ENCODE measurements around the gene TIRAP. TPM values are rescaled to one million over a fixed set of nuclear protein-coding genes. Genes with fewer than 3 reads are reported as not detected.

TIRAP gene
- total and polyA plus RNA-seq, 2 of the 8 experiments (the other 6 are each of a cell fraction or from before 2014, with no cell fraction given) = 5.3 TPM

- no peak overlapping the region for H2AK5ac ChIP-seq (ENCODE audit: low read depth, low read length)
- no peak overlapping the region for H4K5ac ChIP-seq (ENCODE audit: insufficient read length, low read depth, low read length)
- CTCF ChIA-PET (ENCODE audit: partially characterized antibody) = interaction anchor here (1.0 to 2.0 kb wide), 6 partner anchors 17 to 93 kb away, joined by 3 to 9 read pairs (median 4); no protein-coding TSS in a partner anchor
- H3K23me2 ChIP-seq (ENCODE audit: low read depth, low read length) = no peaks in the 10 kb centered on the region
- no peak overlapping the region for H3K4me2 ChIP-seq (ENCODE audit: insufficient read depth in 1 of 2, low read depth in 2 of 2, low read length in 2 of 2)
- DNase-seq (ENCODE audit: low read depth in 1 of 2, low spot score in 2 of 2) (no peak), FAIRE-seq (no peak)
- no peak overlapping the region for H2BK120ac ChIP-seq (replicated peaks; ENCODE audit: low read depth, low read length)
- no peak overlapping the region for H3K23ac ChIP-seq (ENCODE audit: insufficient read length)
- H3K79me2 ChIP-seq (ENCODE audit: control insufficient read depth in 1 of 2, insufficient read depth in 2 of 2, low read length in 2 of 2) = no peaks in the 10 kb centered on the region
- no peaks in the 10 kb centered on the region for H3K27me3 ChIP-seq (replicated peaks in 1 of 4; ENCODE audit: control insufficient read depth in 3 of 4, extremely low read depth in 1 of 4, insufficient read depth in 3 of 4, low read length in 3 of 4)
- no peak overlapping the region for H3K18ac ChIP-seq (ENCODE audit: extremely low read depth, low read length)
- H4K8ac ChIP-seq (ENCODE audit: extremely low read depth, insufficient read depth, low read length) = no peak overlapping the region
- H4K91ac ChIP-seq (replicated peaks; ENCODE audit: insufficient read length, low read length) = no peak overlapping the region
- no peak overlapping the region for H2BK5ac ChIP-seq (ENCODE audit: low read depth, low read length)
- no peak overlapping the region for H2AFZ ChIP-seq (ENCODE audit: low read length)
- H3K4me1 ChIP-seq (replicated peaks in 1 of 4; ENCODE audit: control insufficient read depth in 3 of 4, insufficient read depth in 4 of 4, low read length in 3 of 4) = peaks cover 0 to 2% (median 0%) of the 10 kb centered on the region in 4 experiments; a peak in 2 of 7 replicates
- peaks cover 2% of the 10 kb centered on the region; the same call in 1 of the 2 replicates for H3K79me1 ChIP-seq (ENCODE audit: low read depth, low read length)
- no peak overlapping the region for H2BK20ac ChIP-seq (ENCODE audit: low read length)
- H3K14ac ChIP-seq (ENCODE audit: insufficient read length) = no peak overlapping the region
- no peak overlapping the region for H2BK12ac ChIP-seq (ENCODE audit: low read depth, low read length)
- peaks cover 0 to 4% (median under 1%) of the 10 kb centered on the region in 4 experiments; a peak in 4 of 8 replicates for H3K36me3 ChIP-seq (ENCODE audit: control insufficient read depth in 2 of 4, insufficient read depth in 4 of 4, low read length in 3 of 4)
- peaks cover 0 to 6% of the 10 kb centered on the region in 2 experiments for H4K20me1 ChIP-seq (replicated peaks in 1 of 2; ENCODE audit: control insufficient read depth in 1 of 2, insufficient read depth in 2 of 2, low read length in 2 of 2)
- H3K4ac ChIP-seq (replicated peaks; ENCODE audit: insufficient read length, low read depth, low read length) = no peak overlapping the region
- H3K9ac ChIP-seq (replicated peaks in 1 of 4; ENCODE audit: extremely low read depth in 1 of 4, low read depth in 3 of 4, low read length in 3 of 4) = peak overlapping the region in 1 of 4 experiments; percentile 18; a peak in 1 of 7 replicates
- H3K27ac ChIP-seq (ENCODE audit: low read depth, low read length) = no peak overlapping the region
- WGBS, 2 experiments (ENCODE audit: extremely low coverage in 1 of 2, insufficient coverage in 1 of 2, insufficient read length in 1 of 2, insufficient replicate concordance in 2 of 2, low coverage in 1 of 2, low lambda C conversion rate in 2 of 2, missing lambda C conversion rate in 1 of 2) = 88% methylated on average over 9 of the region's 9 CpGs; no CpG with 5 or more reads in 1 of the 2 experiments
- no peaks in the 10 kb centered on the region for H3K9me3 ChIP-seq (ENCODE audit: insufficient read depth in 2 of 2, low read depth in 1 of 2, low read length in 1 of 2)
- H3K56ac ChIP-seq (replicated peaks; ENCODE audit: insufficient read length, low read depth, low read length) = no peak overlapping the region
- H3K4me3 ChIP-seq (ENCODE audit: extremely low read depth in 1 of 4, insufficient read depth in 2 of 4, low read depth in 3 of 4, low read length in 4 of 4) = no peak overlapping the region
- POLR2A ChIA-PET (ENCODE audit: partially characterized antibody) = interaction anchor here (0.6 to 1.7 kb wide), 5 partner anchors 11 to 161 kb away, joined by 3 to 6 read pairs (median 3); no protein-coding TSS in a partner anchor
- no peak overlapping the region for H2BK15ac ChIP-seq (ENCODE audit: low read length)
- TF ChIP-seq PHF8 (conservative IDR thresholded peaks at IDR 0.05; ENCODE audit: low read depth, low read length) (no peak), SUZ12 (IDR thresholded peaks at IDR 0.05; ENCODE audit: low read length) (no peak), RNF2 (IDR thresholded peaks at IDR 0.05; ENCODE audit: borderline replicate concordance, low read depth, low read length, missing control alignments, poor library complexity, severe bottlenecking) (no peak), POLR2A (IDR thresholded peaks at IDR 0.05; ENCODE audit: control extremely low read depth in 1 of 2, low read depth in 2 of 2, low read length in 2 of 2) (no peak), SP2 (IDR thresholded peaks at IDR 0.05; ENCODE audit: low read length) (no peak), TAF7 (optimal IDR thresholded peaks at IDR 0.05; ENCODE audit: borderline replicate concordance, low read depth, low read length) (no peak), CBX8 (IDR thresholded peaks at IDR 0.05; ENCODE audit: borderline replicate concordance, low read depth, low read length) (no peak), RBBP5 (IDR thresholded peaks at IDR 0.05; ENCODE audit: borderline replicate concordance, low read depth, low read length) (no peak), JUN (IDR thresholded peaks at IDR 0.05; ENCODE audit: low read depth, low read length) (no peak), TEAD4 (IDR thresholded peaks at IDR 0.05; ENCODE audit: low read depth, low read length) (no peak), EZH2 (IDR thresholded peaks at IDR 0.05; ENCODE audit: low read depth, low read length, severe bottlenecking) (no peak)
Measured at GRCh38 chr11:126328938-126329643, 46.2 kb downstream of the TIRAP start.

Data from H1 (cell line).